ENCODE results near the gene PLA2R1. TPM values are rescaled to one million over a fixed set of nuclear protein-coding genes. Genes with fewer than 3 reads are reported as not detected.

Gene PLA2R1
- total RNA-seq, 4 donors from 2014 or later: 86.0 to 246 (median 152) TPM

DNA sequence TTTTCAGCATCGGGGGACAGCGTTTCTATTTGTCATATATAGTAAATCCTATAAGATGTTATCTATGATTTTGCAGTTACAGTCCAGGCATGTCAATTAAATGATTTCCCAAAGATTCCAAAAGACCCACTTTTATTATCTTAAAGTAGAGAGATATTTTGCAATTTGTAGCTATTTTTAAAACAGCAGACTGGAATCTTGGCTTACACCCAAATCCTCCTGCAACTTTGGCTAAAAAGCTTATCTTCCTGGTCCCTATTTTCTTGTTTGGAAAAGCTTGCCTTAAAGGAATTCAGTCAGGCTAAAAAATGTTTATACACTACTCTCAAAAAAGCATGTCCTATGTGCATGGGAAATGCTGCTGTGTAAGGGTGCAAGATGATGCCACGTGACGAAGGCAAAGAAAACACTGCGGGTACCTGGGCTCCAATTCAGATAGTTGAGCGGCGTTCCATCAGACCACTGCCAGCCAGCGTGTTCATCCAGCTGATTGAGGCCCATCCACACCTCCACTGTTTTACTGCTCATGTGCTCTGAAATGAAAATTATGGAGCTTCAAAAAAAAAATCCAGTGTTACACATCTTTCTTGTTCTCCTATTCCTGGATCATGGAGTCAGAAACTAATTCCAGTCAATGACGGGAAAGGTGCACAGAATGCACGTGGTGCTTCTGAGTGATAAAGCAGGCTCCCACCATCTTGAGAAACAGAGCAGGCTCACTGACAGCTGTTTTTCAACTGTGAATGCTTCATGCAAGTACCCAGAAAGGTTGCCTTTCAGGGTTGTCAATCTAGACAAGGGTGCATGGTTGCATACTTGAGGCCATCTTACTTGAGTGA is 33.8 kb downstream of the PLA2R1 start:
- peak; percentile 79 to 87 for DNase-seq
- TF ChIP-seq POLR2A (IDR thresholded peaks at IDR 0.05): peak in 1 of 2 donors; percentile 46
- TF ChIP-seq, protein P1, sequence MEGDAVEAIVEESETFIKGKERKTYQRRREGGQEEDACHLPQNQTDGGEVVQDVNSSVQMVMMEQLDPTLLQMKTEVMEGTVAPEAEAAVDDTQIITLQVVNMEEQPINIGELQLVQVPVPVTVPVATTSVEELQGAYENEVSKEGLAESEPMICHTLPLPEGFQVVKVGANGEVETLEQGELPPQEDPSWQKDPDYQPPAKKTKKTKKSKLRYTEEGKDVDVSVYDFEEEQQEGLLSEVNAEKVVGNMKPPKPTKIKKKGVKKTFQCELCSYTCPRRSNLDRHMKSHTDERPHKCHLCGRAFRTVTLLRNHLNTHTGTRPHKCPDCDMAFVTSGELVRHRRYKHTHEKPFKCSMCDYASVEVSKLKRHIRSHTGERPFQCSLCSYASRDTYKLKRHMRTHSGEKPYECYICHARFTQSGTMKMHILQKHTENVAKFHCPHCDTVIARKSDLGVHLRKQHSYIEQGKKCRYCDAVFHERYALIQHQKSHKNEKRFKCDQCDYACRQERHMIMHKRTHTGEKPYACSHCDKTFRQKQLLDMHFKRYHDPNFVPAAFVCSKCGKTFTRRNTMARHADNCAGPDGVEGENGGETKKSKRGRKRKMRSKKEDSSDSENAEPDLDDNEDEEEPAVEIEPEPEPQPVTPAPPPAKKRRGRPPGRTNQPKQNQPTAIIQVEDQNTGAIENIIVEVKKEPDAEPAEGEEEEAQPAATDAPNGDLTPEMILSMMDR (IDR thresholded peaks at IDR 0.05): no peak
- H3K9me3 ChIP-seq: no peaks in the 10 kb centered on the region
- peaks cover 0 to 4% of the 10 kb centered on the region in 2 donors for H3K36me3 ChIP-seq
- peak overlapping the region; percentile 75 to 93 (median 84) for H3K27ac ChIP-seq
- H3K4me3 ChIP-seq (replicated peaks in 1 of 3): no peak overlapping the region
- peaks cover 26 to 31% of the 10 kb centered on the region in 2 donors for H3K4me1 ChIP-seq
- no peaks in the 10 kb centered on the region for H3K27me3 ChIP-seq
- WGBS, 2 donors: 27 to 34% methylated on average over 10 of the region's 10 CpGs
- intact Hi-C loops (cut with DNase I): no loop called here

DNA sequence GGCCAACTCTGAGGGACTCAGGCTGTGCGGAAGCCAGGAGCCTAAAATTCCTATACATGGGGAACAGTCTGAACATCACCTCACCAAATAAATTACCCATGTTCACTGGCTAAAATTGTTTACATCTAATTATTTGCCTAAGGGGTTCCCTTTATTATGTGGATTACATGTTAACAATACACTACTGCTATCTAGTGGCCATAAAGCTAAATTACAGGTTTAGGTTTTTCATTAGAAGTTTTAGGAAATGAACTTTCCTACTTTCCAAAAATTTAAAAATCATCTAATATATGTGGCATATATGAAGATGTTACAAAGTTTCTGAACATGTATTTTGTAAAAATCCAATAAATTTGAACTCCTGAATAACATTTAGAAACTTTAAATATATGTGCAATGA is 40.3 kb downstream of the PLA2R1 start:
- TF ChIP-seq POLR2A (IDR thresholded peaks at IDR 0.05): no peak
- TF ChIP-seq, protein P1 (IDR thresholded peaks at IDR 0.05): peak in 3 of 6 experiments; percentile 28 to 45 (median 30)
- intact Hi-C loops (cut with DNase I): no loop called here
- Histone ChIP-seq H3K4me3 (replicated peaks in 1 of 3) (no peak overlapping the region), H3K27me3 (no peaks in the 10 kb centered on the region), H3K36me3 (peaks cover 10 to 28% of the 10 kb centered on the region in 2 donors), H3K4me1 (peaks cover 4 to 14% of the 10 kb centered on the region in 2 donors), H3K9me3 (no peaks in the 10 kb centered on the region), H3K27ac (no peak overlapping the region)
- WGBS, 2 donors: 100% methylated on average over 1 of the region's 1 CpG
- DNase-seq: no peak

DNA sequence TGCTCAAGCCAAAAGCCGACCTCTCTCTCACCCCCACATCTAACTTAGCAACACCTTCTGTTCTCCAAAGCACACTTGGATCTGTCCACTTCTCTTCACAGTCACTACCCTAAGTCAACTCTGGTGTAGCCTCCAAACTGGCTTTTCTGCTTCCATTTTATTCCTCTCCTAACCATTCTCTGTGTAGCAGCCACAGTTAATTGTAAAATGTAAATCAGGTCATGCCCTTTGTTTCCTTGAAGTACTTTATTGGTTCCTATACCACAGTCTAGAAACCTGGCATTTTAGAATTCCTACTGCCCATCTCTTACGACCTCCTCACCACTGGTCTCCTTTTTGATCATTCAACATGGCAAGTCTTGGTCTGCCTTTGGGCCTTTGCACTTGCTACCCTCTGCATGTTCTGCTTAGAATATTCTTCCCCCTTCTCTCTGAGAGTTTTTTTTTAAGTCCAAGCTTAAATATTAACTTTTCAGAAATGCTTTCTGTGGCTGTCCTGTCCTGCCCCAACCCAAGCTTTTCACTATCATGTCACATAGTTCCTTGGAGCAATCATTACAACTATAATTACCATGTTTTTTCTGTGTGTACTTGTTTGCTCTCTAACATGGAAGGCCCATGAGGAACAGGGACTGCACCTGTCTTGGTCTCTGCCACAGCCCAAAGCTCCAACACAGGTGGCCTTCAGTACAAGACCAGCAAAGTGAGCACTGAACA is 42.9 kb downstream of the PLA2R1 start:
- peaks cover 5 to 14% of the 10 kb centered on the region in 2 donors for H3K4me1 ChIP-seq
- no peak for TF ChIP-seq POLR2A (IDR thresholded peaks at IDR 0.05)
- TF ChIP-seq, protein P1 (IDR thresholded peaks at IDR 0.05): no peak
- 93 to 96% methylated on average over 2 of the region's 2 CpGs for WGBS, 2 donors
- no peak overlapping the region for H3K4me3 ChIP-seq (replicated peaks in 1 of 3)
- peak overlapping the region in 1 of 3 donors; percentile 47 for H3K27ac ChIP-seq
- no peaks in the 10 kb centered on the region for H3K9me3 ChIP-seq
- no peak for DNase-seq
- intact Hi-C loops (cut with DNase I): no loop called here
- no peaks in the 10 kb centered on the region for H3K27me3 ChIP-seq
- H3K36me3 ChIP-seq: peaks cover 10 to 28% of the 10 kb centered on the region in 2 donors

DNA sequence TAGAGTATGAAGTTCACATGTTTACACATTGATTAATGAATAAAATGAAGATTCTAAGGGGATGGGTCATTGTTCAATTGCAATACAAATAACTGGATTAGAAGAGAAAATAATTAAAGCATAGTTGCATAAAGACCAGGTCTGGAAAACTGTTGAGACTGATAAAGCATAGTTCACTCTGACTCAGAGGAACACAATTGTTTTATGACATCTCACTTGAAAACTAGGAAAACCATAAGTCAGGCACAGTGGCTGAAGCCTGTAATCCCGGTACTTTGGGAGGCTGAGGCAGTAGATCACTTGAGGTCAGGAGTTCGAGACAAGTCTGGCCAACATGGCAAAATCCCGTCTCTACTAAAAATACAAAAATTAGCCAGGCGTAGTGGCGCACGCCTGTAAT is 46.7 kb downstream of the PLA2R1 start:
- peak overlapping the region in 1 of 3 donors; percentile 75 for H3K27ac ChIP-seq
- intact Hi-C loops (cut with DNase I): no loop called here
- DNase-seq: no peak
- peaks cover 27 to 29% of the 10 kb centered on the region in 2 donors for H3K4me1 ChIP-seq
- H3K27me3 ChIP-seq: no peaks in the 10 kb centered on the region
- no peak overlapping the region for H3K4me3 ChIP-seq (replicated peaks in 1 of 3)
- WGBS, 2 donors: 79 to 87% methylated on average over 6 of the region's 6 CpGs
- H3K9me3 ChIP-seq: no peaks in the 10 kb centered on the region
- H3K36me3 ChIP-seq: peaks cover 0 to 7% of the 10 kb centered on the region in 2 donors
- TF ChIP-seq, protein P1 (IDR thresholded peaks at IDR 0.05): no peak
- no peak for TF ChIP-seq POLR2A (IDR thresholded peaks at IDR 0.05)

All from thyroid gland (tissue), 4 donors.